Gastrocnemius medialis (tissue), 4 donors: ENCODE measurements around the gene TCERG1L.

Experiments used
- POLR2A ChIP-seq, 2 donors: fragments of 450-650 bp; IDR thresholded peaks; one replicate each; pipeline ENCODE4 v1.6.1; 2017; ENCODE audit warnings: antibody characterized with exemption in 2 of 2, mild to moderate bottlenecking in 2 of 2, moderate library complexity in 2 of 2
- TF ChIP-seq, protein P1 (sequence below), 5 experiments: fragments of 450-650 bp in 3 of 5; fragments of 200-600 bp in 2 of 5; sonication (generic) in 2 of 5; IDR thresholded peaks in 4 of 5; conservative IDR thresholded peaks in 1 of 5; 1 replicate in 4 of 5; 2 replicates in 1 of 5; pipeline ENCODE4 v1.5.1; 2016 to 2019; ENCODE audit warnings: antibody characterized with exemption in 5 of 5, mild to moderate bottlenecking in 3 of 5, moderate library complexity in 3 of 5

- TF ChIP-seq, protein P1, sequence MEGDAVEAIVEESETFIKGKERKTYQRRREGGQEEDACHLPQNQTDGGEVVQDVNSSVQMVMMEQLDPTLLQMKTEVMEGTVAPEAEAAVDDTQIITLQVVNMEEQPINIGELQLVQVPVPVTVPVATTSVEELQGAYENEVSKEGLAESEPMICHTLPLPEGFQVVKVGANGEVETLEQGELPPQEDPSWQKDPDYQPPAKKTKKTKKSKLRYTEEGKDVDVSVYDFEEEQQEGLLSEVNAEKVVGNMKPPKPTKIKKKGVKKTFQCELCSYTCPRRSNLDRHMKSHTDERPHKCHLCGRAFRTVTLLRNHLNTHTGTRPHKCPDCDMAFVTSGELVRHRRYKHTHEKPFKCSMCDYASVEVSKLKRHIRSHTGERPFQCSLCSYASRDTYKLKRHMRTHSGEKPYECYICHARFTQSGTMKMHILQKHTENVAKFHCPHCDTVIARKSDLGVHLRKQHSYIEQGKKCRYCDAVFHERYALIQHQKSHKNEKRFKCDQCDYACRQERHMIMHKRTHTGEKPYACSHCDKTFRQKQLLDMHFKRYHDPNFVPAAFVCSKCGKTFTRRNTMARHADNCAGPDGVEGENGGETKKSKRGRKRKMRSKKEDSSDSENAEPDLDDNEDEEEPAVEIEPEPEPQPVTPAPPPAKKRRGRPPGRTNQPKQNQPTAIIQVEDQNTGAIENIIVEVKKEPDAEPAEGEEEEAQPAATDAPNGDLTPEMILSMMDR (IDR thresholded peaks at IDR 0.05 in 4 of 5, conservative IDR thresholded peaks at IDR 0.05 in 1 of 5): no peak
- TF ChIP-seq POLR2A (IDR thresholded peaks at IDR 0.05): no peak
Observed at GRCh38 chr10:131315344-131315743, 3.8 kb upstream of the TCERG1L start.
